Measurements from ENCODE around the gene RAP1GDS1.
"Not testable (repeated sequence)": the region's sequence is repeated elsewhere in the genome, so short reads cannot be mapped to it uniquely, and the experiment has no call there.

RAP1GDS1 gene

DNA sequence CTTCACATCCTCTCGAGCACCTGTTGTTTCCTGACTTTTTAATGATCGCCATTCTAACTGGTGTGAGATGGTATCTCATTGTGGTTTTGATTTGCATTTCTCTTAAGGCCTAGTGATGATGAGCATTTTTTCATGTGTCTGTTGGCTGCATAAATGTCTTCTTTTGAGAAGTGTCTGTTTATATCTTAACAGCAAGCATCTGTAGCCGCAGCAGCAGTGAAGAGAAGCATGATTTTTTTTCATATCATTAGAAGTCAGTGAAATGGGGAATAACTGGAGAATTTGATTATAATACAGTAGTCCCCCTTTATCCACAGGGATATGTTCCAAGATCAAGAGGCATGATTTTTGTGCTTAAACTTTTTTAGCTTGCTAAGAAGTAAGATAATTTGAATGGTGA, 27.5 kb downstream of the RAP1GDS1 start:
- DNase-seq = peak; percentile 29

DNA sequence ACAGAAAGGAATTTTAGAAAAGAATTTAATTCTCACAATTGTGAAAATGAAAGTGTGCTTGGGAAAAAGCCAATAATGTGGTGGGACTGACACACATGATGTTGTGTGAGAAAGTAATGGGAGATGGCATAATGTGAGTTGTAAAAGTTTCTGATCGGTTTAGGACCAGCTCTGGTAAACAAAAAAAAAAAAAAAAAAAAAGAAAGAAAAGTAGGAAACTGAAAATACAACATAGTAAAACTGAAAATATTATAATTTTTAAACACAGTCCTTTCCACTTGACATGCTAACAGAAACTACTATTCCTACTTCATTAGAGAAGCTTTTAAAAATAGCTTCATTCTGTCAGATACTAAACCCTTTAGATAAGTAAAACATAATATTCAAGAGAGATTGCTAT, 28.2 kb downstream of the RAP1GDS1 start:
- DNase-seq = no peak

DNA sequence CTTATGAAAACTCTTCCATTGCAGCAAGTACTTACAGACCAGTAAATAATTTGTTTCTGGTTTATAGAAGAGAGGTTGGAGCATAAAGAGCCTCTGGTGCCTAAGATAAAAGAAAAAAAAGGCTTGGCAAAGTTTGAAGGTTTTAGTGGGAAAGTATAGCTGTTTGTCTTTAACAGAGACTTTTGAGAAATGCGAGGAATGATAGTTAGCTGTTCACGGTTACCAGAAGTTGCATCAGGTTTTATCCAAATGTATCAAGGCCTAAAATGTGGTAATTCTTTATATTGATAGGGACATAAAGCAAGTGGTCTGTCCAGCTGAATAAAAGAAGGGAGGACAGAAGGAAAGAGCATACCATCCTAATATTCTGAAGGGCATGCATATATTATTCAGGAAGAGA, 29.3 kb downstream of the RAP1GDS1 start:
- no peak for DNase-seq

DNA sequence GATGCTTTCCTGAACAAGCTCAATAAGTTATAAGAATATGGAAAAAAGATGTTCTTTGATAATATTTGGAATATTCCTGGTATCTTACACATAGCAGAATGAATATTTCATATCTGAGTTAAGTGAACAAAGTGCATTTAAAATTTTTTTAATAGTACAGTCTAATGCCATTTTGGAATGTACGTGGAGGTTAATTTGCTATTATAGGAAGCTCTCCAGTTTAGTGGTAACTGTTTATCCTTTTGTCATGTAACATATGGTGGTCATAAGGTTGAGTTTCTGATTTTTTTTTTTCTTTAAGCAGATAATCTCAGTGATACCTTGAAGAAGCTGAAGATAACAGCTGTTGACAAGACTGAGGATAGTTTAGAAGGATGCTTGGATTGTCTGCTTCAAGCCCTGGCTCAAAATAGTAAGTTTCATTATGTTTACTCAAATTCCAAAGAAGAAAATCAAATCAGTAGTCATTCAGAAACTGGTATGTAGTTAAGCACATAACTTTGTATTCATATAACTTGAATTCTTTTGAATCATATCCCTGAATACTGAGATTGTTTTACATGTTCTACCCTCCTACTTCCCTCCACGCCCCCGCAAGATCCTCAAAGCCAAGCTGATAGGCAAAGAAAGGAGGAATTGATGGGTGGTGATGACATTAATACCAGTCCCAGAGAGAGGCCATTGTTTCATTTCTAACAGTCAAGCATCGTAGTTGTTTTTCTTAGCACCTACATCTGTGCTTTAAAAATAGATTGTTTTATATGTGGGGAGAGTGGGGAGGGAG, 32.1 kb downstream of the RAP1GDS1 start:
- DNase-seq = no peak

DNA sequence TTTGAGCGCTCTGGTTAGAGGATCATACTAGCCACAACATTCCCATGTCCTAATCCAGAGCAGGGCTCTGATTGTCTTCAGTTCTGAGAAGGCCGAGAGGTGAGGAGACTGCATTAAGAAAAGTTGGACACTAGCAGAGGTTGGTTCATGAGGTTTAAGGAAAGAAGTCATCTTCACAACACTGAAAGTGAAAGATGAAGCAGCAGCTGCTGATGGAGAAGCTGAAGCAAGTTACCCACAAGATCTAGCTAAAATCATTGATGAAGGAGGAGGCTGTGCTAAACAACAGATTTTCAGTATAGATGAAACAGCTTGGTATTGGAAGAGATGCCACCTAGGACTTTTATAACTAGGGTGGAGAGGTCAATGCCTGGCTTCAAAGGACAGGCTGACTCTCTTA, 36.8 kb downstream of the RAP1GDS1 start:
- DNase-seq = no peak

DNA sequence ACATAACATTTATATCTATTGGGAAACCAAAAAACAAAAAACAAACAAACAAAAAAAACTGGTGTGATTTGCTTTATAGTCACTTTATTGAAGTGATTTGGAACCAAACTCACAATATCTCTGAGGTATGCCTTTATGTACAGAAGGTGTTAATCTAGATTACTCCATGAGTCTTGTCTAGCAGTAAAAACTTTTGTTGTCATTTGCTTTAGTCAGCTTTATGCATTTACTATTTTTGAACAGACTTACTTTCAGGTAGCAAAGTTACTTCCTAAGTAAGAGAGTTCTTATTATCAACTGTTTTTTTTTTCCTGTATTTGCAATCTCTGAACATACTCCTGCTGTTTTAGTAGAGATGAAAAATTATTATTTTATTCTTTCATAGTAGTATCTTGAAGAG, 39.5 kb downstream of the RAP1GDS1 start:
- DNase-seq = no peak

DNA sequence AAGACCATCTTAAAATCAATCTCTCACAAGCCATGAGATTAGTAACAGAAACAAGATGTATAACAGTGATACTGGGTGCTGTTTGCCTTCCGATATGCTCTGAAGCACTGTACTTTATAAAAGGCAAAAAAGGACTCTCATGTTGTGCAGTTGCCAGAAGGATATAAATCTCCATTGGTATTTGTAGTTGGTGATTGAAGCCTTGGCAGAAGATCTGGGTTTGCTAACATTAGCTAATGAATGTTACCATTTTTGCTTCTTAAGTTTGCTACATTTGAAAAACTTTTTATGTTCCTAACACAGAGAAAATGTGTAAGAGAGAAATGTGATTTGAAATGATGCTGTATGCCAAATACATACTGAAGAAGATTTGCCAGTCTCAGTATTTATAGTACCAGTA, 44.4 kb downstream of the RAP1GDS1 start:
- DNase-seq = no peak

DNA sequence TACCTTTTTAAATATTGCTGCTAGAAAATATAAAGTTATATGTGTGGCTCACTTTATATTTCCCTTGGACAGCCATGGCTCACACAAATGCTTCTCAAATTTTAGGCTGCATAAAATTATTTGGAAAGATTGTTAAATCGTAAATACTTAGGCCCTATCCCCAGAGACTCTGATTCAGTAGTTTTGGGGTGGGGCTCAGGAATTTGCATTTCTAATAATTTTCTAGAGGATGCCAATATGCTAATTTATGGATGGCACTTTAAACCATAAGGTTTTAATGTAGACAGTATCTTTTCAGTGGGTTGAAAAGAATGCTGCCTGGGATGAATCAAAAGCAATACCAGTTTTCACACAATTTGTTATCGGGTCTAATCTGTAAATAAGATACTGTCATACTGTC, 49.7 kb downstream of the RAP1GDS1 start:
- DNase-seq = no peak

DNA sequence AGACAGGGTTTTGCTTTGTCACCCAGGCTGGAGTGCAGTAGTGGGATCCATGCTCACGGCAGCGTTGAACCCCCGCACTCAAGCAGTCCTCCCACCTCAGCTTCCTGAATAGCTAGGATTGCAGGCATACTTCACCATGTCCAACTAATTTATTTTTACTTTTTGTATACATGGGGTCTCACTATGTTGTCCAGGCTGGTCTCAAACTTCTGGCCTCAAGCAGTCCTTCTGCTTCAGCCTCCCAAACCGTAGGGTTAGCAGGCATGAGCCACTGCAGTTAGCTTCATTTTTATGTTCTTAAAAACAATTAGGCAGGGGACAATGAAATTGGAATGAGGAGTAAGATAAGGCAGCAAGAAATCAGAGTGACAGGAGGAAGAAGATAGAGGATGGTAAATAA, 50.5 kb downstream of the RAP1GDS1 start:
- DNase-seq = no peak

DNA sequence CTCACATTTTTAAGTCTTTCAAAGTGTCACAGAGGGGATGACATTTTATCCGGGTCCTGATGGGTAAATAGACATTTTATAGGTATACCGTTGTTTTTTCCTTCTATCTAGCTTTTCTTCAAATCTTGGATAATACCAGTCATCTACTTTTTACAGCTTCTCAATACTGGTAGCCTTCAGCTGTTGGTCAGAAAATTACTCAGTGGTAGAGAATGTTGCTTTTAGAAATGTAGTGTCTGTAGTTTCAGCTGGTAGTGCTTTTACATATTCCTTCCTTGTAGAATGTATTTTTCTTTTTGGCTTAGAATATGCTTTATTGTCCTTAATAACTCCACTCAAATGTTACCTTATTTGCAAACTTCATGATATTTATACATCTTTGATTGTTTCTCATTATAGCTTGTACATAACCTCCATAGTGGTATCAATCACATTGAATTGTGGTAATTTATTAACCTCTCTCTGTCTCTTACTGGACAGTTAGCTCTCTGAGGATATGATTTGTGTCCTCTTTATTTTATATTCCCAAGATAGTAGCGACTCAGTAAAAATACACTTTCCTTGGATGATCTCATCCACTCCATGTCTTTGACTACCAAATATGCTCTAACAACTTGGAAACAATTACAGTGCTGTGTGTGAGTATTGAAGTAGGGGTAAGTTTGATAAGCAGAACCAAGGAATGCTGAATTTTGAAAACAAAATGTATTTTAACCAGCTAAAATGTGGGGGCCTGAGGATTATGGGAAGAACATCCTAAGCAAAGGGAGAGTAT, 53.8 kb downstream of the RAP1GDS1 start:
- DNase-seq = no peak

DNA sequence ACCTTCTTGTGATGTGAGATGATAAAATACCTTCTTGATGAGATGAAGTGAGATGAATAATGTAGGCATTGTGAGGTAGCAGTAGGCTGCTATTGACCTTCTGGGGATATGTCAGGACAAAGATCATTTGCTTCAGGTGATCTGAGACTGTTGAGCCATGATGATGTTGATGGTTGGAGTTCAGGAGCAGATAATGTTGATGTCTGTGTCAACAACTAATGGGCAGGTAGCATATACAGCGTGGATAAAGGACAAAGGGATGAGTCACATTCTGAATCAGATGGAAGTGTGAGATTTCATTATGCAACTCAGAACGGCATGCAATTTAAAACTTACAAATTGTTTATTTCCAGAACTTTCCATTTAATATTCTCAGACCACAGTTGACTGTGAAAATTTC, 57.3 kb downstream of the RAP1GDS1 start:
- DNase-seq = no peak

DNA sequence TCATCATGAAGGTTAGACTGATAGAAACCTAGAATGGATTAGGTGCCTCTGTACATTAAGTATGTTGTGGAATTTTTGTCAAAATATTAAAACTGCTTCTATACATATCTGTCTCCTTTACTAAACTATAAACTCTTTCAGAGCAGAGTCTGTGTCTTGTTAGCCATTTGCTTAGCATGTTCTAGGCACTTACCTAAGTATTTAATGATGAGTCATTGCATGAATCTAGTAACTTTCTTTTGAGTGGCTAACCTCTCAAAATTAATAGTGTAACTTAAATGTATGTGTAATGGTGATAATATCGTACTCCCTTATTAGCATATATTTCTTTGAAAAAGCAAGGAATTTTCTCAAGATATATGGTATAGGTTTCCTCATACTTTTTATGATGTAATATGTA, 57.8 kb downstream of the RAP1GDS1 start:
- DNase-seq = no peak

DNA sequence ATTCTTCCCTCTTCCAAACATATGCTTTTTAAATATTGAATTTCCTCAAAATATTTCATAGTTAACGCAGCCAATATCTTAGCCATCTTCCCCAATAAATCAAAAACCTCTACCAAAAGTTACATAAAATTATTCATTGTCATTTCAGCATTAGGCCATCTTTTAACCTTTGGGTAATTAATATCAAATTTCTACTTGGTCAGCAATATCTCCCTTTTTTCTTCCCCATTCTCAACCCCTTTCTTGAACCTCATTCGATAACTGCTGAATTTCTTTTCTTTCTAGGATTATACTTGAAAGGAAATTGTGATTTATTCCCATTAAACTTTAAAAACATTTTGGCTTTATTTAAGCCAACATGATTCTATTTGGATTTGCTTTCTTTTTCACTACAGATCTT, 65.0 kb downstream of the RAP1GDS1 start:
- no peak for DNase-seq

DNA sequence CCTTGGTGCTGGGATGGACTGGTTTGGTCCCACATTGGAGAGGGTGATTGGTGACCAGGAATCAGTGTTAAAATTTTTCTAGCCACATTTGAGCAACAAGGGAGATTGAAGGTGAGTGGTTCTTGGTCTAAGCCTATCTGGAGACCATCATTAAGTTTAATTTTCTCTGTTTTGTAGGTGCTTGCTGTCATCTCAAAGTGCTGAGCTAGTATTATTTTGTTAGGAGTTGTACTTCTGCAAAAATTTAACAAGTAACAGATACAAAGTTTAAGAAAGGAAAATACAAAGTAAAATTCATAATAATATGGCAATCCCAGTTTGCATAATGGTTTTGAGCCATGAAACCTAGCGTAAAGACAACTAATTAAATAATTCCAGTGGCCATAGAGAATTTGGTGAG, 66.5 kb downstream of the RAP1GDS1 start:
- DNase-seq = no peak

DNA sequence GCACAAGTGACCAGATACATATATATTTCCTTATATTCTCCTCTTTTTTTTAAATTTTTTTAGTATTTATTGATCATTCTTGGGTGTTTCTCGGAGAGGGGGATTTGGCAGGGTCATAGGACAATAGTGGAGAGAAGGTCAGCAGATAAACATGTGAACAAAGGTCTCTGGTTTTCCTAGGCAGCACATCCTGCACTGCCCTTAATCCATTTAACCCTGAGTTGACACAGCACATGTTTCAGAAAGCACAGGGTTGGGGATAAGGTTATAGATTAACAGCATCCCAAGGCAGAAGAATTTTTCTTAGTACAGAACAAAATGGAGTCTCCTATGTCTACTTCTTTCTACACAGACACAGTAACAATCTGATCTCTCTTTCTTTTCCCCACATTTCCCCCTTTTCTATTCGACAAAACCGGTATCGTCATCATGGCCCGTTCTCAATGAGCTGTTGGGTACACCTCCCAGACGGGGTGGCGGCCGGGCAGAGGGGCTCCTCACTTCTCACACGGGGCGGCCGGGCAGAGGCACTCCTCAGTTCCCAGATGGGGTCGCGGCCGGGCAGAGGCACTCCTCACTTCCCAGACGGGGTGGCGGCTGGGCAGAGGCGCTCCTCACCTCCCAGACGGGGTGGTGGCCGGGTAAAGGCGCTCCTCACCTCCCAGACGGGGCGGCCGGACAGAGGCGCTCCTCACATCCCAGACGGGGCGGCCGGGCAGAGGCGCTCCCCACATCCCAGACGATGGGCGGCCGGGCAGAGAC, 68.9 kb downstream of the RAP1GDS1 start:
- DNase-seq = not testable (repeated sequence)

DNA sequence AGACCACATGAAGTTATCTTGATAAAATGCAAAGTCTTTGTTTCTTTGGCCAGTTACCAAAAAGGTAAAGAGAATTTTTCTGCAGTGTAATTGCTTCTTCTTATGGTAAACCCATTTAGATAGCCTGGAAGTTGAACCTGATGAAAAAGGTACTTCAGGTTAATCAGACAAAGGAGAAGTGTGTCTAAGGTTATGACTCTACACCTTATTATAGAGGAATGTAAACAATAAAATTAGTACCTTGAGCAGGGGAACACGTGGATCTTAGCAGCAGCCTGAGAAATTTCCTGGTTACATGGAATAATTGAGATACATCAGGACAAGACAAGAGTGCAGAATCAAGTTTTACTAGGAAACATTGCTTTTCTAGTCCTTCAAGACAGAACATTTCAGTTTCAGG, 70.8 kb downstream of the RAP1GDS1 start:
- no peak for DNase-seq

DNA sequence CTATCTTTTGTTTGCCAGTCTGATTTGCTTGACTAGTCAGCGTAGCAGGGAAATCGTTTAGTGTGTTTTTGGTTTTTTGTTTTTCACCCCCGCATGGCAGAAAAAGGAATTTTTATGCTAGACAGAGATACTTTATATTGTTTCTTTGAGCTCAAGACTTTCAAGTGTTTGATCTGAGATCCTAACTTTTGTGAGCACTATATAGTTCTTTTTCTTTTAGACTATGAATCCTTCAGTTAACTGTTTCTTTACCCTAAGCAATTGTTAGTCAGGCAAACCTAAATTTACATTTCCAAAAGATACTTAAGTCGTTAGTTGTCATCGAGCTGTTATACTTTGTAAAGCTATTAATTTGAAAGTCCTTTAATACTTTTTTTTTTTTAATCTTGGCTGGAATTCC, 73.3 kb downstream of the RAP1GDS1 start:
- DNase-seq = no peak

DNA sequence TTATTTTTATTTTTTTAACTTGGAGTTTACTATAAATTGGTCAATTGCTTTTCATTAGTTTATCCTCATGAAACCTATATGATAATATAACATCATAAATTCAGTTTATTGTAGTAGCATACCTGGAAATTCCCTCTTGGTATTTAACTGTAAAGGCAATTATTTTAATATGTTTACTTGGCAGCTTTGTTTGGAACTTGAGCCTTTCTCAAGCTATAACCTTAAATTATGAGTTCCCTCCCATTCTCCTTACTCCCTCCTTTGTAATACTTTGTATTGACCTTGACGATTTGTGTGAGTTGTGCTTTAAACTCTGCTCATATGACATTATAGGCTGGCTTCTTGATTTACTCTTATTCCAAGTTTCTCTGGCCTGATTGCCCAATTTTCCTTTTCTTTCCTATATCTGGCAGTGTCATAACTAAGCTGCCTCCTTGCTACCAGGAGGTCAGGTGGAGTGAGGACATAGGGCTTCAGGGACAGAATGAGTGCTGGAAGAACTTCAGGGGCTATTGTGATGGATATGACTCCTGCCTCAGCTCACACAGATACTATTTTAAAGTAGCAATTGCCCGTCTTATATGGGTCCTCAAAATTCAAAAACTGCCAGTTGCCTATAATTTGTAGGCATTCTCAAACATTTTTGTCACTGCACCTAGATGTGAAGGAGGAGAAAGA, 77.7 kb downstream of the RAP1GDS1 start:
- DNase-seq = no peak

DNA sequence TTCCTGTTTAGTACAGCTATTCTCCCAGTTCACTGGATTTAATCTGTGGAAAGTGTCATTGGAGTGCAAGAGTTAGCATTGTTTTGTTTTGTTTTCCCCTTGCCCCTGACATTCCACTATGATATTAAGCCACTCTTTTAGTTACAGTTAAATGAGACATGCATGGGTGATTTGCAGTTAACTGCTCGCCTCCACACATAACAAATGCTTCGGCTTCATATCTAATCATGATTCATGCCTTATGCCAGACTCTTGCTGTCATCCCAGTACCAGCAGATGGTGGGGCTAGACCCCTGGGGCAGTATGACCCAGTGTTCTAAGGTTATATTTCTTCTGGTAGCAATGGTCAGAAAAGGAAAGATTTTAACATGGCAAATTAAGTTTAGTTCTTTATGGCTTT, 80.1 kb downstream of the RAP1GDS1 start:
- no peak for DNase-seq

DNA sequence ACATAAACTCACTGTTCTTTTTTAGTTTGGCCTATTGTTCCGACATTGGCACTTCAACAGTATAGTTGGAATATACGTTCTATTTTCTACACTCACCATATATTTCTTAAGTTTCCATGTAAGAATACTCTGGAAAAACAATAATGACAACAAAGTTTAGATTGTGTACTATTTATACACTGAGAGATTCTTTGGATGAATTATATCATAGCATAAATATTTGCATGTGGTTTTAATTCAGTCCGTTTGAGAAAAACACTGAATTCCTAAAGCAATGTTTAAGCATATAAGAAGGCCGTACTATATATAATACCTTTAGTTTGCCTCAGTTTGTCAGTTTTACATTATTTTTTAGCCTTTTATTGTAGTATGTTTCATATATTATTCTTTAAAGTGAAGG, 82.4 kb downstream of the RAP1GDS1 start:
- no peak for DNase-seq

DNA sequence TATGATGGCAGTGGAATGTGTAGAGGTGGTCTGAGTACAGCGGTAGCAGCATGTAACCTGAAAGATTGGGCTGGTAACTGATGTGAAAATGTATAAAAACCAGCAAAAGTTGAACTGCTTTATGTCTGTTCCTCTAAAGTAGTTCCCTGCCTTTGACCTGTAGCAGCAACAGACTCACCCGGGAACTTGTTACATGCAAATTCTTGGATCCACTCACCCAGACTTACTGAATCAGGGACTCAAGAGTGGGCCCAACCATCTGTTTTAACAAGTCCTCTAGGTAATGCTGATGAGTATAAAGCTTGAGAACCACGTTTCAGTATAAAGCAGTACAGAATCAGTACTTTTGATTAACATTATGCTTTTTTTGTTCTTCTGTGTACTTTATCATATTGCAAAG, 84.7 kb downstream of the RAP1GDS1 start:
- no peak for DNase-seq

DNA sequence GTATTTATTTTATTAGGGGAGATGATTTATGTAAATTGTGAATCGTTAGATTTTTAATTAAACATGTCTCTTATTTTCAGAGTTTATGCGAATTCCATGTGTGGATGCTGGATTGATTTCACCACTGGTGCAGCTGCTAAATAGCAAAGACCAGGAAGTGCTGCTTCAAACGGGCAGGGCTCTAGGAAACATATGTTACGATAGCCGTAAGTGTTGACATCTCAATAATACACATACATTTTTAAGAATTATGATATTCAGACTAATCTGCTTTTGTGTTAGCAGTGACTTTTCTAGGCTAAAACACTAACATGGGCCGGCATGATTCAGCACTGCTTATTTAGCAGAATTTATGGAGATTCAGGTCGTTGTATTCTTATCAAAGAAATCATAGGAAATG, 91.2 kb downstream of the RAP1GDS1 start:
- no peak for DNase-seq

DNA sequence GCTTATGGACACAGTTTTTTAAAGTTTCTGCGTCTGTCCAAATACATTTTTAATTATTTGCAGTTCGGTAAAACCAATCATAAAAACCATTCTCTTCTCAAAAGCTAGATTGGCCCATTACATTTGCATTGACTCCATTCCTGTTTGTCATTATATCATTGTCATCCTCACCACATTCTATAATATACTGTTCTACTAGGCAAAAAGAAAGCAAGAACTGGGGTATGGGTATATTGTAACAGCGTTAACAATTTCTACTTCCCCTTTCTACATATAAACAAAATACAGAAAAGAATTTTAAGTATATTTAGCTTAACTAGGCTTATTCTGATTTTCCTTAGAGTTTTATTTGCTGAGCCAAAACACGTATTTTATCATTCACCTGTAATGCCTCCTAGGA, 91.8 kb downstream of the RAP1GDS1 start:
- no peak for DNase-seq
